ENCODE data around the gene RAI14.

The RAI14 gene

GRCh38 chr5:34806532-34806931, 150.4 kb downstream of the RAI14 start:
- no peak for TF ChIP-seq SIN3A (IDR thresholded peaks at IDR 0.05; ENCODE audit: borderline replicate concordance, insufficient read depth, low read length)
- no peak for TF ChIP-seq FOXP2 (optimal IDR thresholded peaks at IDR 0.05; ENCODE audit: borderline replicate concordance, extremely low read depth, extremely low read length, insufficient read depth)
- no peak for TF ChIP-seq POLR2AphosphoS5 (IDR thresholded peaks at IDR 0.05; ENCODE audit: low read depth, low read length)
- no peak for TF ChIP-seq REST (IDR thresholded peaks at IDR 0.05; ENCODE audit: insufficient read depth in 1 of 2, low read depth in 2 of 2, low read length in 2 of 2)
- no peak for TF ChIP-seq TAF1 (IDR thresholded peaks at IDR 0.05; ENCODE audit: borderline replicate concordance, insufficient read depth, low read length)

GRCh38 chr5:34811706-34812105, 155.6 kb downstream of the RAI14 start:
- TF ChIP-seq TAF1 (IDR thresholded peaks at IDR 0.05; ENCODE audit: borderline replicate concordance, insufficient read depth, low read length) (no peak), POLR2AphosphoS5 (IDR thresholded peaks at IDR 0.05; ENCODE audit: low read depth, low read length) (no peak), SIN3A (IDR thresholded peaks at IDR 0.05; ENCODE audit: borderline replicate concordance, insufficient read depth, low read length) (no peak), REST (IDR thresholded peaks at IDR 0.05; ENCODE audit: insufficient read depth in 1 of 2, low read depth in 2 of 2, low read length in 2 of 2) (no peak), FOXP2 (optimal IDR thresholded peaks at IDR 0.05; ENCODE audit: borderline replicate concordance, extremely low read depth, extremely low read length, insufficient read depth) (no peak)

DNA sequence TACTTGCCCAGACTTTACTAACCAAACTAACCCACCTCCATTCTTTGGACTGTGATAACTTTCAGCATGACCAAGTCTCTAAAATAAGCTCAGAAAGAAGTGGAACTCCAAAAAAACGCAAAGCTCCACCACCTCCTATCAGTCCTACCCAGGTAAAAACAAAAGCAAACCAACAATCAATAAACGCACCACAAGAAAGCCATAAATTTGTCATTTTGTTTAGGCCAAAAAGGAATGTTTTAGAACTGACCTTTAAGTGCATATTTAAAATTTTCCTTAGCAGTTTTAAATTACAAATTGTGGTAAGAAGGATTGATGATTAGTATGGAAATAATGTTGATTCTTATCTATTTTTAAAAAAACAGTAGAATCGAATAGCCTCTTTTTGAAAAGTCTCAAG, 157.4 kb downstream of the RAI14 start:
- TF ChIP-seq REST (IDR thresholded peaks at IDR 0.05; ENCODE audit: insufficient read depth in 1 of 2, low read depth in 2 of 2, low read length in 2 of 2), result no peak
- no peak for TF ChIP-seq FOXP2 (optimal IDR thresholded peaks at IDR 0.05; ENCODE audit: borderline replicate concordance, extremely low read depth, extremely low read length, insufficient read depth)
- no peak for TF ChIP-seq POLR2AphosphoS5 (IDR thresholded peaks at IDR 0.05; ENCODE audit: low read depth, low read length)
- TF ChIP-seq TAF1 (IDR thresholded peaks at IDR 0.05; ENCODE audit: borderline replicate concordance, insufficient read depth, low read length), result no peak
- TF ChIP-seq SIN3A (IDR thresholded peaks at IDR 0.05; ENCODE audit: borderline replicate concordance, insufficient read depth, low read length), result no peak

DNA sequence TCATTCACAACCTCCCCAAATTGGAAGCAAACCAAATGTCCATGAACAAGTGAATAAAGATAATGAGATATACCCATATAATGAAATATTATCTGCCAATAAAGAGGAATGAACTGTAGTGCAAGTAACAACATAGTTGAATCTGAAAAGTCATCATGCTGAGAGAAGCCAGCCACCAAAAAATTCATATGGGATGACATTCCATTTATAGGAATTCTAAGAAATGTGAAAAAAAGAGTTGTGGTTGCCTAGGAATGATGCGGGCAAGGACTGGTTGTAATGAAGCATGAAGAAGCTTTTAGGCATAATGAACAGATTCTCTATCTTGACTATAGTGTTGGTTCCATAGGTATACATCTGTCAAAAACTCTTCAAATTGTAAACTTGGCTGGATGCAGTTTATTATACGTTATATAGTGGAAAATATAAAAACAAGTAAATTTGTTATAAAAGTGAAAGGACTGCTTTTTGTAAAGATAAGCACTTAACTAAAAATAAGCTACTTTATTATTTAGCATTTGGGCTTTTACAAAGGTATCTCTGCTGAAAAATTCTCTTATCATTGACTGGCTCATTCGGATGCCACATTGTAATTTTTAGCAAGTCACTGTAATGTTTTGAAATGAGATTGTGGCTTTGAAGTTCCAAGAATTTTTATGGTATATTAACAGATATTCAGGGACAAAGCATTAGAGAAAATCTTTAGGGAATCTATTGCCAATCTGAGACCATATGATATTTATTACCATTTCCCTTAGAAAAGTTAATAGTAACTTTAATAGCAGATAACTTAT, 161.6 kb downstream of the RAI14 start:
- TF ChIP-seq TAF1 (IDR thresholded peaks at IDR 0.05; ENCODE audit: borderline replicate concordance, insufficient read depth, low read length), result no peak
- no peak for TF ChIP-seq SIN3A (IDR thresholded peaks at IDR 0.05; ENCODE audit: borderline replicate concordance, insufficient read depth, low read length)
- TF ChIP-seq POLR2AphosphoS5 (IDR thresholded peaks at IDR 0.05; ENCODE audit: low read depth, low read length), result no peak
- no peak for TF ChIP-seq FOXP2 (optimal IDR thresholded peaks at IDR 0.05; ENCODE audit: borderline replicate concordance, extremely low read depth, extremely low read length, insufficient read depth)
- no peak for TF ChIP-seq REST (IDR thresholded peaks at IDR 0.05; ENCODE audit: insufficient read depth in 1 of 2, low read depth in 2 of 2, low read length in 2 of 2)

All from PFSK-1 (cell line).